VCaP (cell line): ENCODE results near the gene SLC4A9.
A peak's percentile ranks its signal among the peaks of the same experiment; 100 is the strongest.

Experiments used
- H3K27ac ChIP-seq: fragments of 450-650 bp; 2 replicates; pipeline ENCODE4 v1.5.1; 2017
- TF ChIP-seq, protein P1 (sequence below): fragments of 450-650 bp; conservative IDR thresholded peaks from 2 replicates; pipeline ENCODE4 v1.5.1; 2017; ENCODE audit warnings: mild to moderate bottlenecking, moderate library complexity

SLC4A9 gene

DNA sequence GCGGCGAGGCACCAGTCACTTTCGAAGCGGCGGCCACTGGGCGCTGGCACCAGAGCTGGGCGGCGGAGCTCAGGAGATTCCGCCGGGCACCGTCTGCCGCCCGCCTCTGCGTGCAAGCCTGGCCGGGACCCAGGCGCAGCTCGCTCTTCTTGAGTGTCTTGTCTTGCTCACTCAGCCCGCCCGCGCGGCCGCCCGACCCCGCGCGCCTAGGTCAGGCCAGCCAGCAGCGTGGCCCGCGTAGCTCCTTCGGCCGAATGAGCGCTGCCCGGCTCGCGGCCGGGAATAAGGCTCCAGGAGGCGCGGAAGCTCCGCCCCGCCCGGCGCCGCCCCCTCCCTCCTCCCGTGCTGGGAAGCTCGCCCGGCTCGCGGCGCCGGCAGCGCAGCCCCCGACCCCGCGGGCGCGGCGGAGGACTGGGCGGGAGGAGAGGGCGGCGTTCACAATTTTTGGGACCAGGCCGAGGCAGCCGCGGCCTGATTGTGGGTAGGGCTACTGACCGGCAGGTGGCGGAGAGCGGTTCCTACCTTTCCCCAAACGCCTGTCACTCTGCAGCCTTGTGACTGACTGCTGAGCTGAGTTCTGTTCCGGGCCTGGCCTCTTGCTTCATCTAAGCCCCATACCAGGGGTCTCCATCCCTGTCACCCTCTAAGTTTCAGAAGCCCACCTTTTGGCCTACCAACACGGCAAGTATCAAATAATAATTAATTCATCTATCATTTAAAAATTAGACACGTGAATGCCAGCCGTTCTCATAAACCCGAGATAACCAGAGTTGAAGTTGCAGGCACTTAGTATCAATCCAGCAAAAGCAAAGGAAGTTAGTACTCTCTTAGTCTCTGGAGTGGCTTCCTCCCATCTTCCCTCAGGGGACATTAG is 13.4 kb upstream of the SLC4A9 start, which contains the start of gene HBEGF:
Gene HBEGF (minus strand): TSS at position 256 of the 874 bp plus-strand sequence. CDS start 275 bp downstream, outside the sequence.
- TF ChIP-seq, protein P1, sequence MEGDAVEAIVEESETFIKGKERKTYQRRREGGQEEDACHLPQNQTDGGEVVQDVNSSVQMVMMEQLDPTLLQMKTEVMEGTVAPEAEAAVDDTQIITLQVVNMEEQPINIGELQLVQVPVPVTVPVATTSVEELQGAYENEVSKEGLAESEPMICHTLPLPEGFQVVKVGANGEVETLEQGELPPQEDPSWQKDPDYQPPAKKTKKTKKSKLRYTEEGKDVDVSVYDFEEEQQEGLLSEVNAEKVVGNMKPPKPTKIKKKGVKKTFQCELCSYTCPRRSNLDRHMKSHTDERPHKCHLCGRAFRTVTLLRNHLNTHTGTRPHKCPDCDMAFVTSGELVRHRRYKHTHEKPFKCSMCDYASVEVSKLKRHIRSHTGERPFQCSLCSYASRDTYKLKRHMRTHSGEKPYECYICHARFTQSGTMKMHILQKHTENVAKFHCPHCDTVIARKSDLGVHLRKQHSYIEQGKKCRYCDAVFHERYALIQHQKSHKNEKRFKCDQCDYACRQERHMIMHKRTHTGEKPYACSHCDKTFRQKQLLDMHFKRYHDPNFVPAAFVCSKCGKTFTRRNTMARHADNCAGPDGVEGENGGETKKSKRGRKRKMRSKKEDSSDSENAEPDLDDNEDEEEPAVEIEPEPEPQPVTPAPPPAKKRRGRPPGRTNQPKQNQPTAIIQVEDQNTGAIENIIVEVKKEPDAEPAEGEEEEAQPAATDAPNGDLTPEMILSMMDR = peak; percentile 80
- H3K27ac ChIP-seq = peak within 1 kb of the TSS; percentile 86

DNA sequence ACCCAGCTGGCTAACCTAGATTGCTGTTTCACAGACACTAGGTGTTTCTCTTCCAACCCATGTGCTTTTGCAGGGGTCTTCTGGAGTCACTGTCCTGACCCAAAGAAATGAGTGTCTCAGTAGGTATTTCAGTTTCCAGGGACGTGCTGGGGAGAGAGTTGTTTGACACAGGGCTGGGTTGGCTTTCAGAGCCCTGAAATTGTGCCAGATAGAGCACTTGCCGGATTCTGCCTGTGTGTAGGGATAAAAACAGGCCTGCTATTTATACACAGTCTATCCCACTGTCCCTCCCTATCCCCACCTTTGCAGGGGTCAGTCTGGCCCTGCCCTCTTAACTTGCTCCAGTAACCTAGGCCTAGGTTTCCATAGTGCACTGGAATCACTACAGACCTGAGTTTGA is 12.6 kb upstream of the SLC4A9 start:
- peak overlapping the region; percentile 86 for H3K27ac ChIP-seq

DNA sequence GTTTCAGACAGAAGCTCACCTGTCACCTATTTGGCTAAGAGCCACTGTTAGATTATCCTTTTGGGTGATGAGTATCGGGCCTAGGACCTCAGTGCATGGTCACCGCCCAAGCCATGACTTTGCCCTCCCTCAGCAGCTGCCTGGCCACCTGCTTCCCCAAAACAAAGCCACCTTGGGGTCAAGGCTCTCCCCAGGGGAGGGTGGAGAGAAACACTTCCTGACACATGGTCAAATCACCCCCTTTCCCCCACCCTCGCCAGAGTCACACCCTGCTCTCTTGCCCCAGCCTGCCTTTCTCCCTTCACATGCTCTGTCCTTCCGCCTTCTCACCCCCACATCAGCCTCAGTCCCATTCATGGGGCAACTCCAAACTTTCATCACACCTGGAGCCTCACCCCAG is 11.9 kb upstream of the SLC4A9 start:
- TF ChIP-seq, protein P1 = no peak
- peak overlapping the region; percentile 86 for H3K27ac ChIP-seq

More for the DNA sequence above, 12.6 kb upstream of the SLC4A9 start:
- TF ChIP-seq, protein P1 = no peak

DNA sequence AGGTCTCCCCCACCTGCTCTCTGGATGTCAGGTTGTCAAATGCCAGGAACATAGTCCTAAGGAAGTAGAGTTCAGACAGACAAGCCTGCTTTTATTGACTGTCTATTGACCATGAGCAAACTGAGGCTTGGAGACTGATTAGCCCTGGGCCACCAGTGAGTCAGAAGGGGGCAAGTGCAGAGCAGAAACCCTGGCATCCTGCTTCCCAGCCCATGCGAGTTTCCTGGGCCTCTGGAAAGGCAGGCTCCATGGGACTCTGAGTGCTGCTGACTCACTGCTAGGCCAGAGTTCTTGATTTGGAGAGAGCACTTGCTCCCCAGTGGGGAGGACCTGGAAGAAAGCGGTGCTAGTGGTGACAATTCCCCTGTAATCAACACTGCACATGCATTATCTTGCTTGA is 10.8 kb upstream of the SLC4A9 start:
- TF ChIP-seq, protein P1 = no peak
- no peak overlapping the region for H3K27ac ChIP-seq

DNA sequence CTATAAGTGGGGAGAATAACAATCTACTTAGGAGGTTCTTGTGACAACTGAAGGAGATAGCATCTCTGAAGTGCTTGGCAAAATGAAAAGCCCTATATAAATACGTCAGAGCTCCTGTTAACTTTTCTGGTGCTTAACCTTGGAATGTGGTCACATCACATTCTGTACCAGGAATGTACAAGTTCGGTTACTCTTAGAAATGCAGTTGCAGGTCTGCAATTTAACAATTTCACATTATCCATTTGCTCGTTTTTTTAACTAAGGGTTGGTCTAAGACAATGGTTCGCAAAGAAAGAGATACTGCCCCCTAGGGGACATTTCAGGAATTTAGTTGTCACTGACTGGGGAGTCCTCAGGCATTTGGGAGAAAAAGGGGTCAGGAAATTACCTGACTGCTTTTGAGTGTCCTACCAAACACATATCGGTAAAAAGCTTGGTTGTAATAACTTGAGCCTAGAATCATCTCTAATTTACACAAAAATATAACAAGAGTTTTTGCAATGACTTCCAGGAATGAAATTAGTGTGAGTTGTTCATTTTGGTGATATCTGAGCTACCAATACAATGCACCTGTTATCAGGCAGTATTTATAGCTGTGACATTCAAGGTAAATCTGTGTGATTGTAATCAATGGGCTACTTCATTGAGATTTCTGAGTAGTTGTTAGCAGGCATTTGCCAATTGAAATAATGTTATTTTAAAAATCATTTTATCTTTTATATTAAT is 8.2 kb upstream of the SLC4A9 start:
- TF ChIP-seq, protein P1 = peak; percentile 87
- H3K27ac ChIP-seq = no peak overlapping the region

DNA sequence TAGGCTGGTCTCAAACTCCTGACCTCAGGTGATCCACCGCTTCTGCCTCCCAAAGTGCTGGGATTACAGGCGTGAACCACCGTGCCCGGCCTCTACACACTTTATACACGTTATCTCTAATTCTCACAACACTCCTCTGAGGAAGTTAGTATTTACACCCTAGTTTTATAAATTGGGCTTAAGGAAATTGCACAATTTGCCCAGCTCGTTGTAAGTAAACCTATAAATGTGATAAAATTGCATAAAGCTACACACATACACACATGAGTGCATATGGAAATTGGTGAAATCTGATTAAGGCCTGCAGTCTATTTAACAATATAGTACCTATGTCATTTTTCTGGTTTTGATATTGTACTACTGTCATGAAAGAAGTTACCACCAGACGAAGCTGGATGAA is 4.4 kb upstream of the SLC4A9 start:
- no peak overlapping the region for H3K27ac ChIP-seq
- TF ChIP-seq, protein P1 = no peak
